Muscle of leg (tissue), 11 donors: ENCODE measurements around the gene ATMIN. TPM values are rescaled to one million over a fixed set of nuclear protein-coding genes. Genes with fewer than 3 reads are reported as not detected.
A peak's percentile ranks its signal among the peaks of the same experiment; 100 is the strongest.

Experiments used
- DNase-seq: peaks from one replicate; pipeline ENCODE4 v3.0.0; 2013
- H3K27ac ChIP-seq: one replicate; pipeline ENCODE4 v1.5.1; 2013; ENCODE audit warnings: mild to moderate bottlenecking, low read length, control low read depth
- H3K27me3 ChIP-seq: one replicate; pipeline ENCODE4 v1.6.1; 2013; ENCODE audit warnings: low read length; ENCODE audit not compliant: control insufficient read depth, insufficient read depth
- H3K36me3 ChIP-seq: one replicate; pipeline ENCODE4 v1.6.1; 2013; ENCODE audit warnings: low read length; ENCODE audit not compliant: control insufficient read depth, insufficient read depth
- H3K4me1 ChIP-seq: one replicate; pipeline ENCODE4 v1.6.1; 2013; ENCODE audit warnings: low read length; ENCODE audit not compliant: control insufficient read depth, insufficient read depth
- H3K4me3 ChIP-seq: one replicate; pipeline ENCODE4 v1.5.1; 2013; ENCODE audit warnings: low read length, control low read depth
- H3K9me3 ChIP-seq: replicated peaks from 2 replicates; pipeline ENCODE4 v1.6.1; 2013; ENCODE audit warnings: low read depth, low read length; ENCODE audit not compliant: control insufficient read depth
- WGBS: methylation state at CpG from one replicate; pipeline ENCODE4 v1.1.5; 2013; ENCODE audit warnings: missing lambda C conversion rate; ENCODE audit not compliant: insufficient coverage; 5-methylcytosine and 5-hydroxymethylcytosine counted together
- polyA plus RNA-seq, 8 donors: library from polyadenylated mRNA; unstranded; fragments of 120-200 nt; gene quantifications; one replicate each; pipeline versions ENCODE4 v1.2.1 to v1.2.3, GENCODE V29; 2013; ENCODE audit warnings: inconsistent platforms in 1 of 8, low replicate concordance in 1 of 8; ENCODE audit not compliant: insufficient read length in 8 of 8, insufficient read depth in 1 of 8
- total RNA-seq: library from RNA; stranded (reverse); fragments of 120-200 nt; gene quantifications from one replicate; pipeline ENCODE4 v1.2.4, GENCODE V29; 2013

ATMIN gene
- total and polyA plus RNA-seq, 9 donors: 21.1 to 31.8 (median 29.2) TPM

- H3K27me3 ChIP-seq: no peaks in the 10 kb centered on the region
- H3K4me3 ChIP-seq: no peak overlapping the region
- H3K9me3 ChIP-seq: no peaks in the 10 kb centered on the region
- H3K27ac ChIP-seq: no peak overlapping the region
- H3K4me1 ChIP-seq: peaks cover 10% of the 10 kb centered on the region
- DNase-seq: peak; percentile 30
- WGBS: 100% methylated on average over 1 of the region's 1 CpG
- H3K36me3 ChIP-seq: no peaks in the 10 kb centered on the region
These were observed 44.6 kb downstream of the ATMIN start for GRCh38 chr16:81080233-81080632.

GRCh38 chr16:81081014-81081413 lies 45.4 kb downstream of the ATMIN start:
- H3K36me3 ChIP-seq: no peaks in the 10 kb centered on the region
- H3K27ac ChIP-seq: no peak overlapping the region
- WGBS: 100% methylated on average over 1 of the region's 4 CpGs
- H3K4me1 ChIP-seq: peaks cover 10% of the 10 kb centered on the region
- no peaks in the 10 kb centered on the region for H3K27me3 ChIP-seq
- H3K9me3 ChIP-seq: no peaks in the 10 kb centered on the region
- no peak overlapping the region for H3K4me3 ChIP-seq
- no peak for DNase-seq

GRCh38 chr16:81088836-81089235 lies 53.2 kb downstream of the ATMIN start:
- Histone ChIP-seq H3K36me3 (peaks cover 6% of the 10 kb centered on the region), H3K27ac (no peak overlapping the region), H3K27me3 (no peaks in the 10 kb centered on the region), H3K4me3 (no peak overlapping the region), H3K9me3 (no peaks in the 10 kb centered on the region), H3K4me1 (no peaks in the 10 kb centered on the region)
- DNase-seq: no peak
- WGBS: no CpG with 5 or more reads among the region's 5 CpGs

- 65% methylated on average over 10 of the region's 21 CpGs for WGBS
- H3K27ac ChIP-seq: no peak overlapping the region
- peak overlapping the region; percentile 19 for H3K4me3 ChIP-seq
- peak; percentile 76 for DNase-seq
- no peaks in the 10 kb centered on the region for H3K27me3 ChIP-seq
- H3K36me3 ChIP-seq: no peaks in the 10 kb centered on the region
- no peaks in the 10 kb centered on the region for H3K9me3 ChIP-seq
- peaks cover 9% of the 10 kb centered on the region for H3K4me1 ChIP-seq
These were observed 59.2 kb downstream of the ATMIN start for GRCh38 chr16:81094771-81095251.

- Histone ChIP-seq H3K4me3 (peak overlapping the region; percentile 75), H3K27ac (peak overlapping the region; percentile 67), H3K4me1 (peaks cover 9% of the 10 kb centered on the region), H3K27me3 (no peaks in the 10 kb centered on the region), H3K36me3 (no peaks in the 10 kb centered on the region), H3K9me3 (no peaks in the 10 kb centered on the region)
- DNase-seq: no peak
- under 1% methylated on average over 22 of the region's 22 CpGs for WGBS
These were observed 60.0 kb downstream of the ATMIN start for GRCh38 chr16:81095653-81095952.

GRCh38 chr16:81095953-81096714 lies 60.5 kb downstream of the ATMIN start, which contains the start of gene GCSH:
TSS of gene GCSH (minus strand) at chr16:81096395. CDS start at chr16:81096278, 117 bp downstream.
- Histone ChIP-seq H3K36me3 (no peaks in the 10 kb centered on the region), H3K27ac (peak within 1 kb of the TSS; percentile 78), H3K4me3 (peak within 1 kb of the TSS; percentile 75), H3K4me1 (peaks cover 9% of the 10 kb centered on the region), H3K27me3 (no peaks in the 10 kb centered on the region), H3K9me3 (no peaks in the 10 kb centered on the region)
- peak; percentile 99 for DNase-seq
- under 1% methylated on average over 63 of the region's 83 CpGs for WGBS

GRCh38 chr16:81096715-81097208 lies 61.1 kb downstream of the ATMIN start:
- peaks cover 9% of the 10 kb centered on the region for H3K4me1 ChIP-seq
- 52% methylated on average over 5 of the region's 8 CpGs for WGBS
- DNase-seq: no peak
- H3K27me3 ChIP-seq: no peaks in the 10 kb centered on the region
- H3K4me3 ChIP-seq: peak overlapping the region; percentile 29
- H3K36me3 ChIP-seq: no peaks in the 10 kb centered on the region
- peak overlapping the region; percentile 78 for H3K27ac ChIP-seq
- H3K9me3 ChIP-seq: no peaks in the 10 kb centered on the region

Other genes with a start within 250 kb of the ATMIN start
- 2.7 TPM for gene CDYL2, start 231.2 kb upstream of the ATMIN start, total RNA-seq
- gene CDYL2, start 231.2 kb upstream of the ATMIN start, polyA plus RNA-seq: 1 to 10 TPM; 1.9 to 3.7 (median 2.5) TPM
- 32.4 TPM for gene CMC2, start 29.0 kb upstream of the ATMIN start, total RNA-seq
- gene CMC2, start 29.0 kb upstream of the ATMIN start, polyA plus RNA-seq: 10 to 100 TPM; 37.8 to 49.4 (median 43.7) TPM
- 13.7 TPM for gene CENPN, start 28.6 kb upstream of the ATMIN start, total RNA-seq
- gene CENPN, start 28.6 kb upstream of the ATMIN start, polyA plus RNA-seq: 10 to 100 TPM; 13.2 to 20.7 (median 16.6) TPM
- gene C16orf46, start 41.4 kb downstream of the ATMIN start, total RNA-seq: 0.27 TPM
- gene C16orf46, start 41.4 kb downstream of the ATMIN start, polyA plus RNA-seq: under 1 TPM; 0.19 to 0.76 (median 0.36) TPM
- gene GCSH, start 60.6 kb downstream of the ATMIN start, total RNA-seq: 29.8 TPM
- gene GCSH, start 60.6 kb downstream of the ATMIN start, polyA plus RNA-seq: 10 to 100 TPM; 50.1 to 65.9 (median 57.5) TPM
- not detected for gene BCO1, start 202.8 kb downstream of the ATMIN start, total RNA-seq
- under 1 TPM in 3 of 8 donors, not detected in 5; 0.04 to 0.39 (median 0.08) TPM for gene BCO1, start 202.8 kb downstream of the ATMIN start, polyA plus RNA-seq